ENCODE data around the gene CTIF.

Gene CTIF

DNA sequence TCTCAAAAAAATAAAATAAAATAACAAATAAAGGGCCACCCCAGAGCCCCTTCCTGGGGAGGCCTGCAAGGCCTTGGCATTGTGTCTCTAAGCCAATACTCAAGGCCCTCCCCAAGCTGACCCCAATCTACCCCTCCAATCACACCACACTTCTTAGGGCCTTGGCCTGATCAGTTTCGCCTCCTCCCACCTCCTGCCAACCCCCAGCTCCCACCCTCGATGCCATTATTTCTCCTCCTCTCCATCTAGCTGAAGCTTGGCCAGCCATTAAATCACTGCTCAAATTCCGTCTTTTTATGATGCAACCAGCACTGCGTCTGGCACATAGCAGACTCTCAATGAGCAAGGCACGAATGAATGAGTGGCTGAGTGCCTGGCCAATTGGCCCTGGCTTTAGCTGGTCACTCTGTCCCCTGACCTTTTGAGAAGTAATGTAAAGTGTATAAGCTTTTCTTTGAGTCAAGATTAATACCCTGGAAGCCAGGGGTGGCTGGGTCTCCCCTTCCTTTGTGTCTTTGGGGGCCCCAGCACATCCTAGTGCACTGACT is 356.0 kb downstream of the CTIF start:
- DNase-seq, result no peak

DNA sequence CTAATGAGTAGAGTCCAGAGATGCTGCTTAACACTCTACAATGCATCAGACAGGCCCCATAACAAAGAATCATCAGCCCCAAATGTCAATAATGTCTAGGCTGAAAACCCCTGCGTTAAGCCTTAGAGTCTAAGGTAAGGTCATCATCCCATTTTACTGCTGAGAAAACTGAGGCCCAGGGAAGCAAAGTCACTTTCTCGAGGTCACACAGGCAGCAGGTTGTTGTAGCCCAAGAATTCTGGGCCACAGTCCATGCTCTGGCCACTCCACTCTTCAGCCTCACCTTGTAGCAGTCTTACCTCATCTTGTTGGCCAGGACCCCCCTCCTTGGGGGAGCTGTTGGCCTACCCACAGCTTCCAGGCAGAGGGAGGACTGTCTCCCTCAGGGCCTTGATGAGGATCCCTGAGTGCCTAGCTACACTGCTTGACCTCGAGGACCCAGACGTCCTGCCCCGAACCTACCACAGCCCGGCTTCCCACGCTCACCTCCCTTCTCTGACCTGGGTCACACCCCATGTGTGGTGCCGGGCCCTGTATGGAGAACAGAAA is 357.6 kb downstream of the CTIF start:
- no peak for DNase-seq

DNA sequence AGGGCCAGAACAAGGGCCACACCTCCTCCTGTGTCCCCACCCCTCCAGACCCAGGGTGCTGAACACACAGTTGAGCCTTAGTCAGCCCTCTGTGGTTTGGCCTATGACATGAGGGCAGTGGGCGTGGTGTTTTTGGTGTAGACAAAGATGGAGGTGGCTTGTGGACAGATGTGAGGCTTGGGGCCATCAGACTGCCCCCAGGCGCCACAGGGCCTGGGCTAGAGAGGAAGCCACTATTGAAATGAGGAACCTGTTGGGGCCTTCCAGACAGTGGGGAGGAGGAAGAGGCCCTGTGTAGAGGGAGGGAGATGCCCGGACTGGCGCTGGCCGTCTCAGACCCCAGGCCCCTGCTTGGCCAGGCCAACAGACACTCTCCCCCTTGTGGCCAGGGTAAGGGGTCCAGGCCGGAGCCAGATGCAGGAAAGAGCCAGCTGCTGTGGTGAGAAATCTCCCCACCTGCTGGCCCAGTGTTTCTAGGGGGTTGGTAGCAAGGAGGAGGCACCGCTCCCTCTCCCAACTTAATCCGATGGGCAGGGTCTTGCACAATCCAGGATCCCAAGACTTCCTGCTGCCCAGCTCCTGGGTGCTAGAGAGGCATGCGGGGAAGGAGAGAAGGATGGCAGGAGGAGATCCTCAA is 358.2 kb downstream of the CTIF start:
- no peak for DNase-seq

DNA sequence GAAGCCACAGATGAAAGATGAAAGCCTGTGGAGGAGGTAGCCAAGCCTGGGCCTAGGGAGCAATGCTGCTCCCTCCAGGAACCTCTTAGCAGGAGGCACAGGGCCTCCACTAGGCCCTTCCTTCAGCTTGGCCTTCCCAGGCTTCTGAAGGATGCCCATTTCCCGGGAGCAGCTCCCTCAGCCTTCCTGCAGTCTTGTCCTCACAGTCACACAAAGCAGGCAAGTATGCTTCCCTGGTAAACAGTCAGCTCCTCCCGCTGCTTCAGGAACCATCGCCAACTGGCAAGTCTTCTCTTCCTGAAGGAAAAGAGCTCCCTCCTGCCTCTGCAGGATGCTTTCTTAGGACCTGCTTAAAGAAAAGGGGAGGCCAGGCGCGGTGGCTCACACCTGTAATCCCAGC is 358.7 kb downstream of the CTIF start:
- no peak for DNase-seq

DNA sequence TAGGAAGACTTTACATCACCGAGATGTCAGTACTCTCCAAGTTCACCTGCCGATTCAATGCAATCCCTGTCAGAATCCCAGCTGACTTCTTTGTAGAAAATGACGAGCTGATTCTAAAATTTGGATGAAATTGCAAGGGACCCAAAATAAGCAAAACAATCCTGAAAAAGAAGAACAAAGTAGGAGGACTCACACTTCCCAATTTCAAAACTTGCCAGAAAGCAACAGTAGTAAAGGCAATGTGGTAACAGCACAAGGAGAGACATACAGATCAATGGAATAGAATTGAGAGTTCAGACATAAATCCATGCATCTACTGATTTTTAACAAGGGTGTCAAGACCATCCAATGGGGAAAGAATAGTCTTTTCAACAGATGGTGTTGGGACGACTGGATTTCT is 359.7 kb downstream of the CTIF start:
- DNase-seq, result no peak

DNA sequence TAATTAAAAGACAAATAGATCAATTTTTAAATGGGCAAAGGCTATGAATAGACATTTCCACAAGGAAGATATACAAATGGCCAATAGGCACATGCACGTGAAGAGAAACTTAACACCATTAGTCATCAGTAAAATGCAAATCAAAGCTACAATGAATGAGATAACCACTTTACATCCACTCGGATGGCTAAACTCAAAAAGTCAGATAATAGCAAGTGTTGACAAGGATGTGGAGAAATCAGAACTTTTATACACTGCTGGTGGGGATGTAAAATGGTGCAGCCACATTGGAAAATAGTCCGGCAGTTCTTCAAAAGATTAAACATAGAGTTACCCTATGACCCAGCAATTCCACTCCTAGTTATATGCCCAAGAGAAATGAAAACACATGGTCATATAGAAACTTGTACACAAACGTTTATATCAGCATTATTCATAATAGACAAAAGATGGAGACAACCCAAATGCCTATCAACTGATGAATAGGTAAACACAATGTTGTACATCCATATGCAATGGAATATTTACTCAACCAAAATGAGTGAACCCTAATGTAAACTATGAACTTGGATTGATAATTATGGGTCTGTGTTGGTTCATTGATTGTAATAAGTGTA is 360.8 kb downstream of the CTIF start:
- no peak for DNase-seq

DNA sequence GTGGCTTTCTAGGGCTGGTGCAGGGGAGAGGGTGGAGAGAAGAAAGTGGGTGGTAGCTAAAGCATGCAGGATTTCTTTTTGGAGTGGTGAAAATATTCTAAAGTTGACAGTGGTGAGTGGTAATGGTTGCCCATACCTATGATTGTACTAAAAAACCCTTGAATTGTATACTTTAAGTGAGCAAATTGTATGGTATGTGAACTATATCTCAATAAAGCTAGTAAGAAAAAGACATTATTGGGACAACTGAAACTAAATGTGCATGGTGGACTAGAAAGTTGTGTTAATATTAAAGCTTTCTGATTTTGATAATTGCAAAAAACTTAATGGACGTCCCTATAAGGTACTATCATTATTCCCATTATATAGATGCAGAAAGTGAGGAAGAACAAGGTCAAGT is 361.6 kb downstream of the CTIF start:
- no peak for DNase-seq

DNA sequence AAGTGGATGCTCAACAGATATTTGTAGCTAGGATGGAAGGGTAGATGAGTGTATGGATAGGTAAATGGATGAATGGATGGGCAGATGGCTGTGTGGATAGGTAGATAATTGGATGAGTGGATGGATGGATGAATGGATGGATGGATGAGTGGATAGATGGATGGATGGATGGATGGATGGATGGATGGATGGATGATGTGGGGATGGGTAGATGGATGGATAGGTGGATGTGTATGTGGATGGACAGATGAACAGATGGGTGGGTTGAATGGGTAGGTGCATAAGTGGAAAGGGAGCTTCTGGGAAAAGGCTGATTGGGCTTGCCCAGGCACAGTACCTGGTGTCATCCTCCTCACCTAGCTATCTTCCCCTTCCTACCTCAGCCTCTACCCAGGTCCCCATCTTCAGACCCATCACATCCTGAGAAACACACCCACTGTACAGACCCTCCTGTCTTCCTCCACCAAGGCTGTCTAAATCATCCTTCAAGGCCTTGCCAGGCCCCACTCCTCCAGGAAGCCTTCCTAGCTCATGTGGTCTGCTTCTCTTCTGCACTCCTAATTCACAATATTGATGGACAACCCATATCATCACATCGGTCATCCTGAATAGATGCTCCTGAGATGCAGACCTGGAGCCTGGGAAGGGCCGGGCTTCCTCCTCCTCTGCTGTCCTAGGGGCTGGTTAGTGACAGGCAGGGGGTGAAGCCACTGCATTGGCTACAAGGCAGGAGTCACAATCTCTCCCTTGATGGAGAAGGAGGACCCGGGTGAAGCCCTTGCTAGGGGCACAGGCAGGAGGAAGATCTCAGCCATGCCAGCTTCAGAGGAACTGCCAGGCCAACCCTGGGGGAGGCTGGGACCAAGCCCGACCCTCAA is 362.6 kb downstream of the CTIF start:
- no peak for DNase-seq

DNA sequence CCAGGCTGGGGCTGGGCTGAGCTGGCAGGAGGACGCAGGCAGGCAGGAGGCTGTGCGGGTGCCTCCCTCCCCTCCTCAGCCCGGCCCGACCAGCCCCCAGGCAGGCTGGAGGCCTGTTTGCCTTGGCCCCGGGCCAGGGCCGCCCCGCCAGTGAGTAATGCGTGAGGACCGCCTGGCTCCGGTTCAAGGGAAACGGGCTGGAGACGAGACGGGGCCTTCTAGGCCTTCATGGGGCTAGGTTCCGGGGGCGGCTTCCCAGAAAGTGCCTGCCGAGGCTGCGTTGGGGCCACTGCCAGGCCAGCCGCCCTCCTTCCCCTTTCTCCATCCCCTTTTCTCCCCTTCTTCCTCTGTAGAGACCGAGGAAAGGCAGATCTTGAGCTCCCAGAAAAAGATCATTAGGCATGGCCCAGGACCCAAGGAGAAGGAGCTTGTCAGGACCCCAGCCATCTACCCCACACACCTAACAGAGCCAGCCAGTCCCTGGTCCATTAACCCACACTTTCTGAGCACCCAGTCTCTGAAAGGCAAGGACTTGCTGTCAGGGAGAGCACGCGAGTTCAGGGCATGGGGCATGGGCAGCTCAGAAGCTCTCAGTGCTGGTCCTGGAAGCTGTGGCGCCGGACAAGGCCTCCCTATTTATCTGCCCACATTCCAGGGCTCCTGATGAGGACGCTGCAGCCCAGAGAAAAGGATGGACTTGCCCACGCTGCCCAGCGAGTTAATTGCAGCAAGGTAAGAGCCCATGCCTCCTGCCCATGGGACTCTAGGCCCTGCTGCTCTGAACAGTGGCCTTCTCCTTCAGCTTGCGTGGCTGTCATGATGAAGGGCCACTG is 363.4 kb downstream of the CTIF start:
- DNase-seq, result peak; percentile 80

DNA sequence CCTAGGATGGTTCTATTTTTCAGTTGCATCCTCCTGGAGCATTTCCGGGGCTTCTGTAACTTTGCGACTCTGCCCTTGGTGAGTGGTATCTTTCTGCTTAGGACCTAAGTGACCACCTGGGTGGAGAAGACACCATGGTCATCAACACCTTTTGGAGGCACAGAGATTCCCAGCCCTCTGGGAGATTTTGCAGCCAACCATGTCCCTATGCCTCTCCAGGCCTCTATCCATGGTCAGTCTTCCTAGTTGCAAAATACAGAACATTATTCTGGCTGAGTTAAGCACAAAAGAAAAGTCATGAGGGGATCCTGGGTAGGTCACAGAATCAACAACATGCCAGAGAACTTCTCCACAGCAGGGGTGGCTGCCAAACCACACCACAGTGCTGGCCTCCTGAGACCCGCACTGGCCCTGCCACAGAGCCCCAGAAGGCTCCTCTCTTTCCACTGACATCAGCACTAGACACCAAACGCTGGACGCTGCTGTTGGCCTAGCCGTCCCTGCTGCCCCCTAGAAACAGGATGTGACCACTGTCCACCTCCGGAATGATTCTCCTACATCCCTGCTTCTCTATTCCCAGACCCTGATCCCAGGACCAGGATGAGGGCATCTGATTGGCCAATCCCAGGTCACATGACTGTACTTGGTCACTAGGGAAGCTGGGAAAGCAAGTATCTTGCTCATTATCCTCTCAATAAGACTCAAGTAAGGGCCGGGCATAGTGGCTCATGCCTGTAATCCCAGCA is 364.2 kb downstream of the CTIF start:
- DNase-seq, result no peak

DNA sequence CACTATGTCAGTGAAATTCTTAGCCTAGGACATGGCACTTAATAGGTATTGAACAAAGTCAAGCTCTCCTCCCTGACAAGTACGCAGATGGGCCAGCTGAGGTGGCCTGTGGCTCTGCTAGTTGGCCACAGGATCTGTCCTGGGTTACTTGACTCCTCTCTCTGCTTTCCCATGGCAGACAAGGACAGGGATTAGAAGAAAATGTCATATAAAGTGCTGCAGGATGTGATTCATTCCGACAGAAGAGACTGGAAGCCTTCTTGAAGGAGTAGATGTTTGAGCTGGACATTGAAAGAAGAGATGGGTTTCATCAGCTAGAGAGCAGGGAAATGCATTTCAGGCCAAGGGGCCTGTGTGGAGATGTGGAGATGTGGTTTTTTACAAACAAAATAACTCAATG is 365.3 kb downstream of the CTIF start:
- DNase-seq, result no peak

DNA sequence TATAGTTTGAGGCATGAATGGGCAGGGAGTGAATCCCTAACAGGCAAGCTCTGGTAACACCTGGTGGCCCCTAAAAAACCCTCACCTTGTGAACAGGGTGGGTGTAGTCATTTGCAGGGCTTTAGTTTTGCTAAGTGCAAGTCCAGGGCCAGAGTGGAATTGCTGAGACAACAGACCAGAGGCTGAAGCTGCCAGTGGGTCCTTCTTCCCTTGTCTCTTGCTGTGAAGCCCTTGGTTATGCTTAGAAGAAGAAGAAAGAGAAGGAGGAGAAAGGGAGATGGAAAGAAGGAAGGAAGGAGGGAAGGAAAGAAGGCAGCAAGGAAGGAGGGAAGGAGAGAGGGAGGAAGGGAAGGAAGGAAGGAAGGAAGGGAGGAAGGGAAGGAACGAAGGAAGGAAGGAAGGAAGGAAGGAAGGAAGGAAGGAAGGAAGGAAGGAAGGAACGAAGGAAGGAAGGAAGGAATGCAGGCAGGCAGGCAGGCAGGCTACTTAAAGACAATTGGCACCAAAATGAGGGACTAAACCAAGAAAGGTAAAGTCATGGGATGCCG is 366.1 kb downstream of the CTIF start:
- no peak for DNase-seq

DNA sequence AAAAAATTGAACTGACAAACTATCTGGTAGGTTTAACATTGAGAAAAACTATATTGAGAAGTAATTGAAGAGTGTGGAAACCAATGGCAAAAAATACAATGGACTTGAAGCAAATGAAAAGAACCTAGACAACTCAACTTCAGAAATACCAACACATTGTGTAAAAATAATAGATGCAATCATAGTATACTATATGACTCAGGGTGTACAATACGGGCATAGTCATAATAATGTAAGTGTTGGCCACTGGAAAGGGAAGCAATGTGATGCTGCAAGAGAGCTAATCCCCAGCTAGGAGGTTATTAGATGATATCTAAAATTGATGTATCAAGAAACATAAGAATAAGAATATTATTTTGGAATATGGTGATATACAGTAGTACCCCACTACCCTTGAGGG is 366.7 kb downstream of the CTIF start:
- DNase-seq, result no peak

DNA sequence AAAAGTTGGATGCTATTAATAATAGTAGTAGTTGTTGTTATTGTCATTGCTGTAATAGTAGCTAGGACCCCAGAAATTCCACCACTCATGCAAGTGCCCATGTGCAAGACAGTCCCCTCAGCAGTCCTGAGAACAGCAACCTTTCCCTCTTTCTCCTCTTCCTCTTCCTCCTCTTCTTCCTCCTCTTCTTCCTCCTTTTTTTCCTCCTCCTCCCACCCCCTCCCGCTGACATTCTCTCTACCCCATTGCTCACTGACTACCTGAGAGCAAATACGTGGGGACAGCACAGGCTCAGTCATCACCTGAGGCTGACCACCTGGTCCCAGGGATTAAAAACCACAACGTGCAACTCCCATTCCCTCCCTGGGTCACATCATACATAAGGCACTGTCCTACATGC is 370.1 kb downstream of the CTIF start:
- no peak for DNase-seq

DNA sequence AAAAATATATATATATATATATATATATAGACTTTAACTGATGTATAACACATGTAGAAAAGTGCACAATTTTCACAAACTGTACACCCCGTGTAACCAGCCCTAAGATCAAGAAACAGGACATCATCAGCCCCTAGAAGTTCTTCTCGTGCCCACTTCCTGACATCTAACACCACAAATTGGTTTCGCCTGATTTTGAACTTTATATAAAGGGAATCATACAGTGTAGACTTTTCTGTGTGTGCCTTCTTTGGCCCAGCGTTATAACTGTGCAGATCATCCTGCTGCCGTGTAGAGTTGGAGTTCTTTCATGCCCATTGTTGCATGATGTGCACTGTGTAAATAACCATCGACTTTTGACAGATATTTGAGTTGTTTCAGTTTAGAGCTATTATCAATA is 370.9 kb downstream of the CTIF start:
- DNase-seq, result no peak

DNA sequence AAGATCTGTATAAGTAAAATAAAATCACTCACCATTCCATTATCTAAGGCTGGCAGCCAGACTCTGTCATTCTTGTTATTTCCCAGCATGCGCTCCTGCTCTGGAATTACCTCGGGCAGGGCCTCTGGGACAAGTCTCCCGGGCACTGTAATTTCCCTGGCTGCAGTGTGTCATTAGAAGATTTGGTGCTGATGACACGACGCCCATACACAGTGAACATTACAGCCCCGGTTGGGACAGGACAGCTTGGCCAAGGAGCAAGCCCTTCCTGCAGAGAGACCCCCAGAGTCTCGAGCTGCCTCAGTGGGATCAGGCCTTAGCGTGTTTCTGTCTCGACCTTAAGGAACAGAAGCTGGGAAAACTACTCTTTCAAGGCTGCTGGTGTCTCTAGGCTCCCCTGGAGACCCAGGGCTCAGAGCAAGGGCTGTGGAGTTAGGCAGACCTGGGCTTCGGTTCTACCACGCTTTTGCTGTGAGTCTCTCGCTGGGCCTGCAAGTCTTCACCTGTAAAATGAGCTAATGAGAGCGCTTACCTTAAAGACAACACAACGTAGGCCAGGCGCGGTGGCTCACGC is 372.2 kb downstream of the CTIF start:
- no peak for DNase-seq
